Measurements from ENCODE around the gene WWC2. TPM values are rescaled to one million over a fixed set of nuclear protein-coding genes. Genes with fewer than 3 reads are reported as not detected.

Gene WWC2
- total and polyA plus RNA-seq, 11 donors: 5.4 to 43.0 (median 33.8) TPM

DNA sequence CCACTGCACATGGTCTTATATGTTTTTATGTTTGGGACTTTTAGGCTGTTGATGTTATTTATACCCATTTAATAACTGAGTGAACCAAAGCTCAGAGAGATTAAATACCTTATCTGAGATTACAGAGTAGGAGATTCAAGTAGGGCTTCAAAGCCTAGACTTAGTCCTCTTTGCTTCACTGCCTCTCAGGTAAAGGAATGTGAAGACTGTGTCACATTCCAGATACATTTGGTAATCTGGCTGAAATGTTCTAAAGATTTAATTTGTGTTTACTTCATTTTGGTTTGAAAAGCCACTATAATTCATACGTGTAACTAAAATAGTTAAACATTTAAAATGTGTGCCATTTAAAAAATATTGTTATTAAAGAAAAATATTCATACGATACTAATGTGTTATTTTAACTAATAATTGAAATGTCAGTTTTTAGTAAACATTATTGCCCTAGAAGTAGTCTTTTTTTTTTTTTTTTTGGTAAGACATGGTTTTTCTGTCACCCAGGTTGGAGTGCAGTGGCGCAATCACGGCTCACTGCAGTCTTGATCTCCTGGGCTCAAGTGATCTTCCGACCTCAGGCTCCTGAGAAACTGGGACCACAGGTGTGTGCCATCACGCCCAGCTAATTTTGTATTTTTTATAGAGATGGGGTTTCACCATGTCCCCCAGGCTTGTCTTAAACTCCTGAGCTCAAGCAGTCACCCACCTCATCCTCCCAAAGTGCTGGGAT is 54.3 kb downstream of the WWC2 start:
- ATAC-seq (no peak), DNase-seq (no peak)

DNA sequence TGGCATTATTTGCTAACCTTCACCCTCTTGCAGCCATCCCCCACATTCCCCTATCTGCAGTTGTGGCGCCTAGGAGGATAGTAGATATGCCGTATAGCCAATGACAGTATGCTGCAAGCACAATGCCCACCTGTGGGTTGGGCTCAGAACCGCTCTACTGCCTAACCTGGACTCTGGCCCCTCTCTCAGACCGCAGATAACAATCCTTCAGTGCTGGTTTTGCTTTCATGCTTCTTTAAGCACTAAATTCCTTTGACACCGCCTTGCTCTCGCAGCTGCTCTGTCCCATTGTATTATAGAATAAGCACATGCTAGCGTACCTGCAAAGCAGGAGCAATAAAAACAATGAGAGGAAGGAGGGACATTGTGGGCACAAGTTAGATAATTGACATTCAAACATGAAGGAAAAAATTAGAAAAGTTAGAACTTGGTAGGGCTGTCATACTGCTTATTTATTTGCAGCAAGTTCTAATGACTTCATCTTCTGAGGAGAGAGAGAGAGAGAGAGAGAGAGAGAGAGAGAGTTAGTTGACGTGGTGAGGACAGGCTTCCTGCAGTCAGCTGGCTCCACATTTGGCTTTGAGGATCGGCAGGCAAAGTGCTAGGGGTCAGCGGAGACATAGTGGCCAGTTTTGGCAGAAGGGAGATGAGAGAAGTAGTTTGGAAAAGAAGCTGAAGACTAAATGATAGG is 55.8 kb downstream of the WWC2 start:
- Histone ChIP-seq H3K36me3 (no peaks in the 10 kb centered on the region), H3K27me3 (no peaks in the 10 kb centered on the region), H3K9me3 (peaks cover 0 to 5% (median 0%) of the 10 kb centered on the region in 12 donors), H3K4me3 (peak overlapping the region in 4 of 12 donors; percentile 19 to 34 (median 24)), H3K27ac (peak overlapping the region in 10 of 12 donors; percentile 33 to 76 (median 64)), H3K4me1 (peaks cover 0 to 31% (median 9%) of the 10 kb centered on the region in 12 donors)
- intact Hi-C loops (cut with DNase I): no loop called here
- peak; percentile 78 to 86 (median 86) for ATAC-seq
- 48 to 61% (median 51%) methylated on average over 10 of the region's 10 CpGs for WGBS, 4 donors
- TF ChIP-seq, protein P1, sequence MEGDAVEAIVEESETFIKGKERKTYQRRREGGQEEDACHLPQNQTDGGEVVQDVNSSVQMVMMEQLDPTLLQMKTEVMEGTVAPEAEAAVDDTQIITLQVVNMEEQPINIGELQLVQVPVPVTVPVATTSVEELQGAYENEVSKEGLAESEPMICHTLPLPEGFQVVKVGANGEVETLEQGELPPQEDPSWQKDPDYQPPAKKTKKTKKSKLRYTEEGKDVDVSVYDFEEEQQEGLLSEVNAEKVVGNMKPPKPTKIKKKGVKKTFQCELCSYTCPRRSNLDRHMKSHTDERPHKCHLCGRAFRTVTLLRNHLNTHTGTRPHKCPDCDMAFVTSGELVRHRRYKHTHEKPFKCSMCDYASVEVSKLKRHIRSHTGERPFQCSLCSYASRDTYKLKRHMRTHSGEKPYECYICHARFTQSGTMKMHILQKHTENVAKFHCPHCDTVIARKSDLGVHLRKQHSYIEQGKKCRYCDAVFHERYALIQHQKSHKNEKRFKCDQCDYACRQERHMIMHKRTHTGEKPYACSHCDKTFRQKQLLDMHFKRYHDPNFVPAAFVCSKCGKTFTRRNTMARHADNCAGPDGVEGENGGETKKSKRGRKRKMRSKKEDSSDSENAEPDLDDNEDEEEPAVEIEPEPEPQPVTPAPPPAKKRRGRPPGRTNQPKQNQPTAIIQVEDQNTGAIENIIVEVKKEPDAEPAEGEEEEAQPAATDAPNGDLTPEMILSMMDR (IDR thresholded peaks at IDR 0.05): no peak
- no peak for TF ChIP-seq POLR2A (IDR thresholded peaks at IDR 0.05)
- DNase-seq: peak in 3 of 5 donors; percentile 41 to 56 (median 53)

More for the DNA sequence above, 54.3 kb downstream of the WWC2 start:
- Histone ChIP-seq H3K27ac (no peak overlapping the region), H3K9me3 (peaks cover 0 to 5% (median 0%) of the 10 kb centered on the region in 12 donors), H3K4me1 (peaks cover 0 to 36% (median 11%) of the 10 kb centered on the region in 12 donors), H3K27me3 (no peaks in the 10 kb centered on the region), H3K4me3 (no peak overlapping the region), H3K36me3 (no peaks in the 10 kb centered on the region)
- TF ChIP-seq, protein P1 (IDR thresholded peaks at IDR 0.05): no peak
- no peak for TF ChIP-seq POLR2A (IDR thresholded peaks at IDR 0.05)
- intact Hi-C loops (cut with DNase I): no loop called here
- 94 to 96% (median 95%) methylated on average over 6 of the region's 6 CpGs for WGBS, 4 donors

DNA sequence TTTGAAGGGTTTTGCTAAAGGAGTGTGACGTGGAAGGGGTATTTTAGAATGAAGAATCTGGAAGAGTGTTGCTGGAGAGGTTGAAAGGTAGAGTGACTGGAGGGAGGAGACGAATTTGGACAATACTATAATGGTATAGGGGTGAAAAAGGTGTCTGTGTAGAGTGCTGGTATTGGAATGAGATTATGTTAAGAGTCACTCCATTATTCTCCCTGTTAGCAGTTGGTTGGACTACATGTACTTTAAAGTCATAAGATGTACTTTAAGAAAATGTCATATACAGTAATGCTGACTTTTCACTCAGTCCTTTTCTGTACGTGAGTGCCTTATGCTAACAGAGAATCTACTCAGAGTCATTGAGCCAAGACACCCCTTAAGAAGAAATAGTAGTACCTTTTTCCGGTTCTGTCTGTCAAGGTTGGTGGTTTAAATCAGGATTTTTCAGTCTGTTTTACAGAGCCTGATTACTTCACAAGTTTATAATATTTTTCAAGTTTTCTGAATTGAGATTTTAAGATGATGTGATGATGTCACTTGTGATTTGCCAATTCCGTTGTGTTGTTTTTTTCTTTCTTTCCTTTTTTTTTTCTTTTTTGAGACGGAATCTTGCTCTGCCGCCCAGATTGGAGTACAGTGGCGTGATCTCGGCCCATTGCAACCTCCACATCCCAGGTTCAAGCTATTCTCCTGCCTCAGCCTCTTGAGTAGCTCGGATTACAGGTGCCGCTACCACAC is 56.6 kb downstream of the WWC2 start:
- intact Hi-C loops (cut with DNase I): no loop called here

More for the DNA sequence above, 56.6 kb downstream of the WWC2 start:
- TF ChIP-seq POLR2A (IDR thresholded peaks at IDR 0.05): no peak
- TF ChIP-seq, protein P1 (IDR thresholded peaks at IDR 0.05): no peak
- DNase-seq: no peak
- H3K4me3 ChIP-seq: peak overlapping the region in 4 of 12 donors; percentile 19 to 34 (median 24)
- peak overlapping the region in 10 of 12 donors; percentile 33 to 76 (median 64) for H3K27ac ChIP-seq
- H3K9me3 ChIP-seq: peaks cover 0 to 3% (median 0%) of the 10 kb centered on the region in 12 donors
- peaks cover 0 to 31% (median 9%) of the 10 kb centered on the region in 12 donors for H3K4me1 ChIP-seq
- no peaks in the 10 kb centered on the region for H3K27me3 ChIP-seq
- 80 to 86% (median 84%) methylated on average over 11 of the region's 11 CpGs for WGBS, 4 donors
- ATAC-seq: peak; percentile 33 to 53 (median 42)
- no peaks in the 10 kb centered on the region for H3K36me3 ChIP-seq
